ENCODE data around the gene DET1.
"Not testable (repeated sequence)": the region's sequence is repeated elsewhere in the genome, so short reads cannot be mapped to it uniquely, and the experiment has no call there.

The DET1 gene

GRCh38 chr15:88546248-88547129 lies at the start of gene DET1:
TSS of gene DET1 (minus strand) at chr15:88546681. CDS start at chr15:88531705, 14,976 bp downstream.
- DNase-seq (ENCODE audit: low read depth): peak; percentile 89

- no peak for DNase-seq (ENCODE audit: low read depth)
Measured at GRCh38 chr15:88591384-88591783, 44.9 kb upstream of the DET1 start.

DNA sequence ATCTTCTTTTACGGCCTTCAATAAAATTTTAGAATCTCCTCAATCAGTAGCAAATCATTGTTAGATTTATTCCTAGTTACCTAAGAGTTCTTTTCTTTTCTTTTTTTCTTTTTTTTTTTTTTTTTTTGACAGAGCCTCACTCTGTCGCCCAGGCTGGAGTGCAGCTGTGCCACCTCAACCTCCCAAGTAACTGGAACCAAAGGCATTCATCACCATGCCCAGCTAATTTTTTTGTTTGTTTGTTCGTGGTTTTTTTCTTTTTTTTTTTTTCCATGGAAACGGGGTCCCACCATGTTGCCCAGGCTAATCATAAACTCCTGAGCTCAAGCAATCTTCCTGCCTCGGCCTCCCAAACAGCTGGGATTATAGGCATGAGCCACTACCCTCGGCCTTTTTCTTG lies 44.3 kb upstream of the DET1 start:
- DNase-seq (ENCODE audit: low read depth): no peak

DNA sequence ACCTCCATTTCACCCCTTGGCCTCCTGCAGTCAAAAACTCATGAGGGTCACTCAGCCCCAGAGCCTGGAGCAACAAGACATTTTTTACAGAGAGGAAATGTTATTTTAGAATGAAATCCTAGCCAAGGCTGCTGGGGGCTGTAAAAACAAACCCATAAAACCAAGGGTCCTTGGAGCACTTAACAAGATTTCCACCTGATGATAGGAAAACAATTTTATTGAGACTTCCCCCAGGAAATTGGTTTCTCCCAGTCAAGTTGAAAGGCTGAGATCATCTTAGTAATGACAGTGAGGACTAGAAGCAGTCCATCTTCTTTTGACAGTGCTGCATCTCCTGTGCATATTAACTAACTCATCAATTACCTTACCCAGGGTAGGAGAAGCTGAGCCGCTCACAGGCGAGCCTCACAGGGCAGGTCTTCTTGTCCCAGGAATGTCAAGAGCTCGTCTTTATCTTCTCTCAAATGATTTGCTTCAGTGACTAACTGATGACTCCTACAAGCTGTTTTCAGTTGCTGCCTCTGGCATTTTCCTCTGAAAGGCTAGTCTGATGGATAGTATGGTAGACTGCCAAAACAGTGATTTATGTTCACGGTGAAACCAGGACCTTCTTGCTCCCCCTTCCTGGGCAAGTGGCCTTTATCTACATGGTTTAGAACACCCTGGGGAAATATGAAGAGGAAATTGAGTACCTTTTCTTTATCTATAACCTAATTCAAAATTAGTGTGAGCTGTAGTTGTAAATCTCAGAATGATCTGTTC lies 40.1 kb upstream of the DET1 start:
- DNase-seq (ENCODE audit: low read depth): no peak

DNA sequence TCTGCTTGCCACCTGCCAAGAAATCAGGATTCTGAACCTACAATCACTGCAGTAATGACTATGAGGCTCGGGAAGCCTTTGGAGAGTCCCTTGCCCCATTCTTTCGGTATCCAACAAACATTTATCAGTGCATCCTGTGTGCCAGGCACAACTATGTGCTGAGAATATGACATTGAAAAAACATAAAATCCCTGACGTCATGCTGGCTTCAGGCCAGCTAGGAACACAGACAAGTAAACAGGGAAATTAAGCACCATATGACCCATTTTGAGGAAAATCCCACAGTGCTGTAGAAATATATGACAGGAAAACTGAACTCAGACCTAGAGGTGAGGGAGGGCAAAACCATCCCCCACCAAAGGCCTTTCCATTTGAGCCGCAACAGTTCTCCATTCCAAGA lies 34.1 kb upstream of the DET1 start:
- DNase-seq (ENCODE audit: low read depth): no peak

GRCh38 chr15:88579322-88579721 lies 32.8 kb upstream of the DET1 start:
- DNase-seq (ENCODE audit: low read depth): no peak

DNA sequence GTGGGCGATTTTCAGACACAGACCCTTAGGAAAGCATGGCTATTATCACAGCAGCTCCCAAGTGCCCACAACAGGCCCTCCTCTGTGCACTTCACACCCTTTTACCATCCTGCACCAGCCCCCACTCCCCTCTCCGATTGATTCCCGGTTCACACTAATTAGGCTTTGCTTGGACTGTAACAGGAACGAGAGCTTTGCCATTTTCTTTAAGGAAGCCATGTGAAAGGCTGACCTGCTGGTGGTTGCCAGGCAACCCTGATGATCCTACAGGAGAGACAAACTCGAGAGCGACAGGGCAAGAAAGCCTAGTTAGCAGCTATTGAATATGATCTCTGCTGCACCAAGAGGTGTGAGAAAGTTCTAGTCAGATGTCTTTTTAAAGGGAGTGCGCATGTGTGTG lies 28.2 kb upstream of the DET1 start:
- DNase-seq (ENCODE audit: low read depth): no peak

- no peak for DNase-seq (ENCODE audit: low read depth)
Measured at GRCh38 chr15:88574077-88574476, 27.6 kb upstream of the DET1 start.

- DNase-seq (ENCODE audit: low read depth): no peak
Measured at GRCh38 chr15:88571852-88572259, 25.4 kb upstream of the DET1 start.

GRCh38 chr15:88571153-88571851 lies 24.8 kb upstream of the DET1 start:
- no peak for DNase-seq (ENCODE audit: low read depth)

- DNase-seq (ENCODE audit: low read depth): no peak
Measured at GRCh38 chr15:88568589-88568988, 22.1 kb upstream of the DET1 start.

DNA sequence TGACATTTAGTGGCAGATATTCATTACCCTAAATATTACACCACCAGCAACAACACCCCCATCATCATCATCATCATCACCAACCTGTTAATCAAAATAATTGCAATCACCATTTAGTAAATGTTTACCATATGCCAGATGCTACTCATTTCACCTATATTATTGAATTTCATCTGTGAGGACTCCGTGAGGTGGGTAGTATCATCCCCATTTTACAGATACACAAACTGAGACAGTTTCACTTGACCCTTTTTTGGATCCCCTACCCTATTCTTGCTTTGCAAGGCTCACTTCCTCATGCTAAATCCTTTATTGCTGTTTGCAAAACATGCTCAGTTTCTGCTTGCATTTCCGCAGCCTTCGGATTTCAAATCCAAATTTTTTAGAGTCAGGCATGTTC lies 18.3 kb upstream of the DET1 start:
- DNase-seq (ENCODE audit: low read depth): no peak

DNA sequence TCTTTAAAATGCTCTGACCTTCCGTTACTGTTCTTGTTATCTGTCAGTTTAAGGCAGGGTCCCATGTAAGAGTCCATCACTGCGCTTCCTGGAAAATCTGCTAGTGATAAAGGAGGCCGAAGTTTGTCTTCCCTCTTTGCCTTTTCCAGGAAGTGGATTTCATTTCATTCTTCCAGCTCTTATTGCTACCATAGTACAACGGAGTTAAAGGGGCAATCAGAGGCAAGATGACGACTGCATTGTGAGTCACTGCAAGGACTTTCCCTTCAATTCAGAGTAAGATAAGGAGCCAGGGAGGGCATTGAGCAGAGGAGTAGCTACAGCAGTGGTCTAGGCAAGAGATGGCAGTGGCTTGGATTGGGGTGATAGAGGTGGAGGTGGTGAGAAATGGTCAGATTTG lies 17.2 kb upstream of the DET1 start:
- no peak for DNase-seq (ENCODE audit: low read depth)

GRCh38 chr15:88559565-88559964 lies 13.1 kb upstream of the DET1 start:
- not testable (repeated sequence) for DNase-seq (ENCODE audit: low read depth)

DNA sequence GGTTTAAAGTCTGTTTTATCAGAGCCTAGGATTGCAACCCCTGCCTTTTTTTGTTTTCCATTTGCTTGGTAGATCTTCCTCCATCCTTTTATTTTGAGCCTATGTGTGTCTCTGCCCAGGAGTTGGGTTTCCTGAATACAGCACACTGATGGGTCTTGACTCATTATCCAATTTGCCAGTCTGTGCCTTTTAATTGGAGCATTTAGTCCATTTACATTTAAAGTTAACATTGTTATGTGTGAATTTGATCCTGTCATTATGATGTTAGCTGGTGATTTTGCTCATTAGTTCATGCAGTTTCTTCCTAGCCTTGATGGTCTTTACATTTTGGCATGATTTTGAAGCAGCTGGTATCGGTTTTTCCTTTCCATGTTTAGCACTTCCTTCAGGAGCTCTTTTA lies 11.5 kb upstream of the DET1 start:
- DNase-seq (ENCODE audit: low read depth): not testable (repeated sequence)

GRCh38 chr15:88548009-88548408 lies 1.5 kb upstream of the DET1 start:
- DNase-seq (ENCODE audit: low read depth): not testable (repeated sequence)

DNA sequence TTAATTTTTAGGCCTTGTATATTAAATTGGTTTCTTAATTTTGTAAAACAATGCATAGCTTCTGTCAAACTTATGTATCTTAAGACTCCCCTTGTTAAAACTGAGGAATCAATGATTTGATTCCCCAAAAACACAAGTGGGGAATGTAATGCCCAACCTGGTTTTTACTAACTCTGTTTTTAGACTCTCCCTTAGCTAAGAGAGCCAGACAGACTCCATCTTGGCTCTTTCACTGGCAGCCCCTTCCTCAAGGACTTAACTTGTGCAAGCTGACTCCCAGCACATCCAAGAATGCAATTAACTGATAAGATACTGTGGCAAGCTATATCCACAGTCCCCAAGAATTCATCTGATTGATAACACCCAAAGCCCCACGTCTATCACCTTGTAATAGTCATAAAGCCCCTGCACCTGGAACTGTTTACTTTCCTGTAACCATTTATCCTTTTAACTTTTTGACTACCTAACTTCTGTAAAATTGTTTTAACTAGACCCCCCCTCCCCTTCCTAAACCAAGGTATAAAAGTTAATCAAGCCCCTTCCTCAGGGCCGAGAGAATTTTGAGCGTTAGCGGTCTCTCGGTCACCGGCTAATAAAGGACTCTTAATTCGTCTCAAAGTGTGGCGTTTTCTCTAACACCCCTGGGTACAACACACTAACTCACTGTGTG lies 768 bp downstream of the DET1 start:
- DNase-seq (ENCODE audit: low read depth): not testable (repeated sequence)

DNA sequence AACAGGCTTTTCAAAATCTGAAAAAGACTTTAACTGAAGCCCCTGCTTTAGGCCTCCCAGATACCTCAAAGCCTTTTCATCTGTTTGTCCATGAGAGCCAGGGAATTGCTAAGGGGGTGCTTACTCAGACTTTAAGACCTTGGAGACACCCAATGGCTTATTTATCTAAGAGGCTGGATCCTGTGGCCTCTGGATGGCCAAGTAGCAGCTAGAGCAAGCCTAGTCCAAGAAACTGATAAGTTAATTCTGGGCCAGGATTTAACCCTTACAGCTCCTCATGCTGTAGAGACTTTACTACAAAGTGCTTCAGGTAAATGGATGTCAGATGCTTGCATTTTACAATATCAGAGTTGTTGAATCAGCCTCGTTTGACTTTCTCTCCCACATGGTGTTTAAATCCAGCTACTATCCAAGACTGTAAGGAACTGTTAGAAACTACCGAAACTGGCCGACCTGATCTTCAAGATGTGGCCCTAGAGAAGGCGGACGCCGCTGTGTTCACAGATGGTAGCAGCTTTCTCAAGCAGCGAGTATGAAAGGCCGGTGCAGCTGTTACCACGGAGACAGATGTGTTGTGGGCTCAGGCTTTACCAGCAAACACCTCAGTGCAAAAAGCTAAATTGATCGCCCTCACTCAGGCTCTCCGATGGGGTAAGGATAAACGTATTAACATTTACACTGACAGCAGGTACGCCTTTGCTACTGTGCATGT lies 3.3 kb downstream of the DET1 start:
- no peak for DNase-seq (ENCODE audit: low read depth)

DNA sequence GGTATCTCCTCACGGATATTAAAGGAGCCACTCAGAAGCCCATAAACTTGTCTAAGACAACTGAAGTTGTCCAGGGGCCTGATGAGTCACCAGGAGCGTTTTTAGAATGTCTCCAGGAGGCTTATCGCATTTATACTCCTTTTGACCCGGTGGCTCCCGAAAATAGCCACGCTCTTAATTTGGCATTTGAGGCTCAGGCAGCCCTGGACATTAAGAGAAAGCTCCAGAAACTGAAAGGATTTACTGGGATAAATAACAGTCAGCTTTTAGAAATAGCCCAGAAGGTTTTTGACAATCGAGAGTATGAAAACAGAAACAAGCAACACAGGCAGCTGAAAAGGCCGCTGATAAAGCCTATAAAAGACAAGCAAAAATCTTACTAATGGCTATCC lies 4.1 kb downstream of the DET1 start:
- DNase-seq (ENCODE audit: low read depth): no peak

- DNase-seq (ENCODE audit: low read depth): no peak
Measured at GRCh38 chr15:88541709-88542341, 4.7 kb downstream of the DET1 start.

GRCh38 chr15:88541111-88541510 lies 5.4 kb downstream of the DET1 start:
- not testable (repeated sequence) for DNase-seq (ENCODE audit: low read depth)

All from stimulated activated CD8-positive, alpha-beta memory T cell treated with anti-CD3 and anti-CD28 coated beads, Interleukin-7, amount 100 ng/mL, for 24 hours (primary cell).